Measurements from ENCODE around the gene IL26. TPM values are rescaled to one million over a fixed set of nuclear protein-coding genes. Genes with fewer than 3 reads are reported as not detected.

The IL26 gene
- total RNA-seq, 4 donors from 2014 or later: not detected

GRCh38 chr12:68173792-68174191 is 51.8 kb downstream of the IL26 start:
- H3K36me3 ChIP-seq: no peaks in the 10 kb centered on the region
- H3K4me1 ChIP-seq: no peaks in the 10 kb centered on the region
- no peaks in the 10 kb centered on the region for H3K27me3 ChIP-seq
- DNase-seq (ENCODE audit: extremely low spot score): no peak
- no peaks in the 10 kb centered on the region for H3K9me3 ChIP-seq
- no peak overlapping the region for H3K27ac ChIP-seq (replicated peaks in 1 of 4)
- intact Hi-C loops (cut with DNase I): no loop called here
- TF ChIP-seq POLR2AphosphoS5 (IDR thresholded peaks at IDR 0.05) (no peak), CTCF (IDR thresholded peaks at IDR 0.05) (no peak), EP300 (IDR thresholded peaks at IDR 0.05) (no peak), POLR2A (IDR thresholded peaks at IDR 0.05; ENCODE audit: low read depth) (no peak)
- H3K4me3 ChIP-seq: no peak overlapping the region

GRCh38 chr12:68170726-68171125 is 54.9 kb downstream of the IL26 start:
- DNase-seq (ENCODE audit: extremely low spot score): no peak
- H3K36me3 ChIP-seq: no peaks in the 10 kb centered on the region
- 90% methylated on average over 2 of the region's 2 CpGs for WGBS

GRCh38 chr12:68169213-68169889 is 56.3 kb downstream of the IL26 start:
- TF ChIP-seq EP300 (IDR thresholded peaks at IDR 0.05): no peak
- TF ChIP-seq CTCF (IDR thresholded peaks at IDR 0.05): no peak
- no peak for TF ChIP-seq POLR2A (IDR thresholded peaks at IDR 0.05; ENCODE audit: low read depth)
- no peak for TF ChIP-seq POLR2AphosphoS5 (IDR thresholded peaks at IDR 0.05)
- Histone ChIP-seq H3K9me3 (no peaks in the 10 kb centered on the region), H3K36me3 (no peaks in the 10 kb centered on the region), H3K4me1 (no peaks in the 10 kb centered on the region), H3K4me3 (no peak overlapping the region), H3K27ac (replicated peaks in 1 of 4) (no peak overlapping the region), H3K27me3 (no peaks in the 10 kb centered on the region)
- intact Hi-C loops (cut with DNase I): no loop called here
- DNase-seq (ENCODE audit: extremely low spot score): no peak
- 88% methylated on average over 1 of the region's 1 CpG for WGBS

More at GRCh38 chr12:68170726-68171125, 54.9 kb downstream of the IL26 start:
- Histone ChIP-seq H3K4me1 (no peaks in the 10 kb centered on the region), H3K4me3 (no peak overlapping the region), H3K9me3 (no peaks in the 10 kb centered on the region), H3K27me3 (no peaks in the 10 kb centered on the region), H3K27ac (replicated peaks in 1 of 4) (no peak overlapping the region)
- intact Hi-C loops (cut with DNase I): no loop called here
- TF ChIP-seq POLR2AphosphoS5 (IDR thresholded peaks at IDR 0.05): no peak
- TF ChIP-seq CTCF (IDR thresholded peaks at IDR 0.05): no peak
- TF ChIP-seq EP300 (IDR thresholded peaks at IDR 0.05): no peak
- TF ChIP-seq POLR2A (IDR thresholded peaks at IDR 0.05; ENCODE audit: low read depth): no peak

GRCh38 chr12:68166317-68166831 is 59.2 kb downstream of the IL26 start:
- Histone ChIP-seq H3K4me1 (no peaks in the 10 kb centered on the region), H3K36me3 (no peaks in the 10 kb centered on the region), H3K9me3 (no peaks in the 10 kb centered on the region), H3K4me3 (no peak overlapping the region), H3K27ac (replicated peaks in 1 of 4) (no peak overlapping the region), H3K27me3 (no peaks in the 10 kb centered on the region)
- TF ChIP-seq POLR2AphosphoS5 (IDR thresholded peaks at IDR 0.05) (no peak), CTCF (IDR thresholded peaks at IDR 0.05) (no peak), EP300 (IDR thresholded peaks at IDR 0.05) (no peak), POLR2A (IDR thresholded peaks at IDR 0.05; ENCODE audit: low read depth) (no peak)
- WGBS: 75% methylated on average over 5 of the region's 5 CpGs
- DNase-seq (ENCODE audit: extremely low spot score): no peak
- intact Hi-C loops (cut with DNase I): no loop called here

All from esophagus muscularis mucosa (tissue), 4 donors.